HepG2 (cell line): ENCODE results near the gene HRH3. TPM values are rescaled to one million over a fixed set of nuclear protein-coding genes. Genes with fewer than 3 reads are reported as not detected.

Experiments
- ETV5 ChIP-seq: IDR thresholded peaks from 2 replicates; pipeline ENCODE4 v1.6.1; 2018; ENCODE audit warnings: missing biosample characterization, missing genetic modification reagents, inconsistent platforms, borderline replicate concordance
- FOXA1 ChIP-seq, 2 experiments: fragments of 450-650 bp in 1 of 2; sonication (generic) in 1 of 2; formaldehyde crosslinking in 1 of 2; IDR thresholded peaks; 2 replicates each; pipeline versions ENCODE4 v1.4.0 to v1.6.1; 2016 to 2020; ENCODE audit warnings: missing genetic modification reagents in 1 of 2
- FOXC1 ChIP-seq: sonication (generic); formaldehyde crosslinking; IDR thresholded peaks from 2 replicates; pipeline ENCODE4 v1.8.0; 2022; ENCODE audit warnings: mild to moderate bottlenecking, missing genetic modification reagents, borderline replicate concordance
- HNF4A ChIP-seq: sonication (generic); formaldehyde crosslinking; IDR thresholded peaks from 2 replicates; pipeline ENCODE4 v1.4.0; 2020; ENCODE audit warnings: missing genetic modification reagents
- HNRNPL ChIP-seq: fragments of 200-400 bp; formaldehyde crosslinking; IDR thresholded peaks from 2 replicates; pipeline ENCODE4 v1.6.1; 2017; ENCODE audit warnings: mild to moderate bottlenecking, low read depth, low read length
- MIXL1 ChIP-seq: IDR thresholded peaks from 2 replicates; pipeline ENCODE4 v1.6.1; 2016
- MTA1 ChIP-seq: sonication (generic); formaldehyde crosslinking; IDR thresholded peaks from 2 replicates; pipeline ENCODE4 v1.4.0; 2020; ENCODE audit warnings: missing genetic modification reagents, mild to moderate bottlenecking, borderline replicate concordance
- PATZ1 ChIP-seq: sonication (generic); formaldehyde crosslinking; IDR thresholded peaks from 2 replicates; pipeline ENCODE4 v1.4.0; 2020; ENCODE audit warnings: missing genetic modification reagents
- STAG1 ChIP-seq: sonication (generic); formaldehyde crosslinking; IDR thresholded peaks from 2 replicates; pipeline ENCODE4 v1.4.0; 2020; ENCODE audit warnings: missing genetic modification reagents
- TMF1 ChIP-seq: sonication (generic); formaldehyde crosslinking; IDR thresholded peaks from 2 replicates; pipeline ENCODE4 v1.8.1; 2022; ENCODE audit warnings: low read depth, missing genetic modification reagents
- ZFP91 ChIP-seq: sonication (generic); formaldehyde crosslinking; IDR thresholded peaks from 2 replicates; pipeline ENCODE4 v1.9.0; 2022; ENCODE audit warnings: missing genetic modification reagents, mild to moderate bottlenecking, borderline replicate concordance
- ZNF331 ChIP-seq: sonication (generic); formaldehyde crosslinking; IDR thresholded peaks from 2 replicates; pipeline ENCODE4 v1.4.0; 2020; ENCODE audit warnings: missing genetic modification reagents
- ZNF350 ChIP-seq: sonication (generic); formaldehyde crosslinking; IDR thresholded peaks from 2 replicates; pipeline ENCODE4 v1.4.0; 2020; ENCODE audit warnings: mild to moderate bottlenecking, low read depth, missing genetic modification reagents, borderline replicate concordance
- ZNF501 ChIP-seq: sonication (generic); formaldehyde crosslinking; IDR thresholded peaks from 2 replicates; pipeline ENCODE4 v1.5.1; 2020; ENCODE audit warnings: mild to moderate bottlenecking, moderate library complexity, missing genetic modification reagents
- ZSCAN30 ChIP-seq: sonication (generic); formaldehyde crosslinking; IDR thresholded peaks from 2 replicates; pipeline ENCODE4 v1.5.0; 2020; ENCODE audit warnings: mild to moderate bottlenecking, missing genetic modification reagents
- polyA plus RNA-seq, 8 experiments: library from polyadenylated mRNA; depleted of rRNA in 3 of 8; stranded (reverse) in 7 of 8; unstranded in 1 of 8; fragments of >200 nt; fragmentation: Illumina TruSeq in 4 of 8; extraction: Trizol in 4 of 8; gene quantifications; 2 replicates each; pipeline versions ENCODE4 v1.2.1 to v1.2.3, GENCODE V29; 2011 to 2016; ENCODE audit warnings: low read depth in 4 of 8, missing spikeins in 1 of 8, mixed read lengths in 1 of 8; ENCODE audit not compliant: insufficient read depth in 1 of 8
- total RNA-seq, 5 experiments: library from RNA; depleted of rRNA; stranded (reverse); fragments of >200 nt; fragmentation: Illumina TruSeq; extraction: Trizol; gene quantifications; 2 replicates each; pipeline ENCODE4 v1.2.3, GENCODE V29; 2016; ENCODE audit warnings: low read depth in 1 of 5
- TF ChIP-seq, protein P1 (sequence below): sonication (generic); formaldehyde crosslinking; IDR thresholded peaks from 2 replicates; pipeline ENCODE4 v1.9.0; 2022; ENCODE audit warnings: low read depth, missing genetic modification reagents
- TF ChIP-seq, protein P2 (sequence below): sonication (generic); formaldehyde crosslinking; IDR thresholded peaks from 2 replicates; pipeline ENCODE4 v1.8.1; 2022; ENCODE audit warnings: low read depth, mild to moderate bottlenecking, missing genetic modification reagents

The HRH3 gene
- total and polyA plus RNA-seq, 2 of the 13 experiments (the other 11 are each of a cell fraction or from before 2014, with no cell fraction given): 0.18 TPM; not detected in 1

DNA sequence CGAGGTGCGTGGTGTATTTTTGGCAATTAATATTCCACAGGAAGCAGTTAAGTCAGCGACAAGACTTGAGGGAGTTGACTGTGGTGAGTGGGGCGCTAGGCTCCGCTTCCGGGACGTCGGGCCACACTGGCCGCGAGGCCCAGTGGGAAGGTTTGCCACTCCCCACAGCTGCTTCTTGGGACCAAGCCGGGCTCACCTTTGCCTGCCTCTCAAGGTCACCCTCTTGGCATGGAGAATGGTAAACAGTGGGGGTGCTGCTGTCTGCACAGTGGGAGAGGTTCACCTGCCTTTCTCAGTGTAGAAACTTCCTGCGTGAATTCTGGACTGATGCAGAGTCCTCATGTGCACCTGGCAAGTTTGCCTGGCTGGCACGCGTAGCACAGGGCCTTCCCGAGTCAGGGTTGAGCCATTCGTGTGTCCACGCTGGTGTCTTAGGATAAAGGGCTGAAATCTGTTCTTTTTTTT lies 24.6 kb upstream of the HRH3 start (continued):
- TF ChIP-seq ZSCAN30 (CRISPR knock-in tag): no peak
- peak; percentile 28; the same call in 1 of the 2 replicates for TF ChIP-seq STAG1 (CRISPR knock-in tag)
- 0 out of 2 replicates have a peak, but pooled peaks have one; percentile 27 for TF ChIP-seq FOXC1 (CRISPR knock-in tag)
- peak; percentile 37; the same call in 1 of the 2 replicates for TF ChIP-seq PATZ1 (CRISPR knock-in tag)
- peak; percentile 25; the same call in 1 of the 2 replicates for TF ChIP-seq ETV5 (CRISPR knock-in tag)
- TF ChIP-seq ZFP91 (CRISPR knock-in tag): peak; percentile 47; the same call in 1 of the 2 replicates
- peak; percentile 9; the same call in 1 of the 2 replicates for TF ChIP-seq ZNF331 (CRISPR knock-in tag)
- 0 out of 2 replicates have a peak, but pooled peaks have one; percentile 12 for TF ChIP-seq HNRNPL
- peak; percentile 48; the same call in 1 of the 2 replicates for TF ChIP-seq HNF4A (CRISPR knock-in tag)
- peak; percentile 21; the same call in 1 of the 2 replicates for TF ChIP-seq TMF1
- TF ChIP-seq, protein P1, sequence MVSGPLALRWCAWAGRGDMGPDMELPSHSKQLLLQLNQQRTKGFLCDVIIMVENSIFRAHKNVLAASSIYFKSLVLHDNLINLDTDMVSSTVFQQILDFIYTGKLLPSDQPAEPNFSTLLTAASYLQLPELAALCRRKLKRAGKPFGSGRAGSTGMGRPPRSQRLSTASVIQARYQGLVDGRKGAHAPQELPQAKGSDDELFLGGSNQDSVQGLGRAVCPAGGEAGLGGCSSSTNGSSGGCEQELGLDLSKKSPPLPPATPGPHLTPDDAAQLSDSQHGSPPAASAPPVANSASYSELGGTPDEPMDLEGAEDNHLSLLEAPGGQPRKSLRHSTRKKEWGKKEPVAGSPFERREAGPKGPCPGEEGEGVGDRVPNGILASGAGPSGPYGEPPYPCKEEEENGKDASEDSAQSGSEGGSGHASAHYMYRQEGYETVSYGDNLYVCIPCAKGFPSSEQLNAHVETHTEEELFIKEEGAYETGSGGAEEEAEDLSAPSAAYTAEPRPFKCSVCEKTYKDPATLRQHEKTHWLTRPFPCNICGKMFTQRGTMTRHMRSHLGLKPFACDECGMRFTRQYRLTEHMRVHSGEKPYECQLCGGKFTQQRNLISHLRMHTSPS (CRISPR knock-in tag): peak; percentile 56; the same call in 1 of the 2 replicates
- no peak for TF ChIP-seq MIXL1 (CRISPR knock-in tag)
- peak; percentile 21; the same call in 1 of the 2 replicates for TF ChIP-seq ZNF350 (CRISPR knock-in tag)
- TF ChIP-seq, protein P2, sequence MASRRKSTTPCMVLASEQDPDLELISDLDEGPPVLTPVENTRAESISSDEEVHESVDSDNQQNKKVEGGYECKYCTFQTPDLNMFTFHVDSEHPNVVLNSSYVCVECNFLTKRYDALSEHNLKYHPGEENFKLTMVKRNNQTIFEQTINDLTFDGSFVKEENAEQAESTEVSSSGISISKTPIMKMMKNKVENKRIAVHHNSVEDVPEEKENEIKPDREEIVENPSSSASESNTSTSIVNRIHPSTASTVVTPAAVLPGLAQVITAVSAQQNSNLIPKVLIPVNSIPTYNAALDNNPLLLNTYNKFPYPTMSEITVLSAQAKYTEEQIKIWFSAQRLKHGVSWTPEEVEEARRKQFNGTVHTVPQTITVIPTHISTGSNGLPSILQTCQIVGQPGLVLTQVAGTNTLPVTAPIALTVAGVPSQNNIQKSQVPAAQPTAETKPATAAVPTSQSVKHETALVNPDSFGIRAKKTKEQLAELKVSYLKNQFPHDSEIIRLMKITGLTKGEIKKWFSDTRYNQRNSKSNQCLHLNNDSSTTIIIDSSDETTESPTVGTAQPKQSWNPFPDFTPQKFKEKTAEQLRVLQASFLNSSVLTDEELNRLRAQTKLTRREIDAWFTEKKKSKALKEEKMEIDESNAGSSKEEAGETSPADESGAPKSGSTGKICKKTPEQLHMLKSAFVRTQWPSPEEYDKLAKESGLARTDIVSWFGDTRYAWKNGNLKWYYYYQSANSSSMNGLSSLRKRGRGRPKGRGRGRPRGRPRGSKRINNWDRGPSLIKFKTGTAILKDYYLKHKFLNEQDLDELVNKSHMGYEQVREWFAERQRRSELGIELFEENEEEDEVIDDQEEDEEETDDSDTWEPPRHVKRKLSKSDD (CRISPR knock-in tag): 0 out of 2 replicates have a peak, but pooled peaks have one; percentile 66
- peak; percentile 19; the same call in 1 of the 2 replicates for TF ChIP-seq ZNF501
- TF ChIP-seq FOXA1 (IDR thresholded peaks at IDR 0.05): no peak
- TF ChIP-seq FOXA1 (CRISPR knock-in tag; IDR thresholded peaks at IDR 0.05): peak; percentile 72
- TF ChIP-seq MTA1 (CRISPR knock-in tag): peak; percentile 44; the same call in 1 of the 2 replicates
